ENCODE measurements around the gene TTLL11. TPM values are rescaled to one million over a fixed set of nuclear protein-coding genes. Genes with fewer than 3 reads are reported as not detected.

TTLL11 gene
- total RNA-seq, 4 donors from 2014 or later = 20.5 to 41.3 (median 27.6) TPM

DNA sequence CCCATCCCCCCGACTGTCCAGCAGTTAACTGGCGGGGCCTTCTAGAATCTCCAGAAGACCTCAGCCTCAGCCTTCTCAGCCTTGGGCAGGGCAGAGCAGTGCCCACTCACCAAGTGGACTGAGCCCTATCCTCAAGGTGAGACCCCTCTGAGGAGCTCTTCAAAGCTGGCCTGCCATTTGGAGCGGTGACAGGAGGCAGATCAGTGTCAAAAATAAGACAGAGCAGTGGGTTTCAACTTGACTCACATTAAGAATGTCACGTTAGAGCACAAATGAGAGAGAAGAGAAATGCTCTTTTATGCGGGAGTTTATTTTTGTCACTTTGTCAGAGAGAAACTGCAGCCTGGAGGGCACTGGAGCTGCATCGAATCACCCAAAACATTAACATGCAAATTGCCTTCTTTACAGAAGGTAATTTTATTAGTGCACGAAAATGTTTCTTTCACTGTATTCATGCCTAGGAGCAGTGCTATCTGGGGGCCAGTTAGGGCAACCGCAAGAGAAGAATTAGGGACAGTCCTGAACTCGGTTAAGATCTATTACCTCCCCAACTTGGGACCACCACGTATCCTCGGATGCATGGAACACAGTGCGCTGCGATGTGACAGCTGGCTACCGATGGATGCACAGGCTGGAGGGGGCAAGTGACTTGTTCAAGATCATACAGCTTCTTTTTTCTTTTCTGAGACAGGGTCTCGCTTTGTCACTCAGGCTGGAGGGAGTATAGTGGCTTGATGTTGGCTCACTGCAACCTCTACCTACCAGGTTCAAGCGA is 253.2 kb downstream of the TTLL11 start:
- TF ChIP-seq EP300 (IDR thresholded peaks at IDR 0.05) (no peak), POLR2A (IDR thresholded peaks at IDR 0.05; ENCODE audit: low read depth) (no peak), POLR2AphosphoS5 (IDR thresholded peaks at IDR 0.05) (no peak)
- TF ChIP-seq, protein P1, sequence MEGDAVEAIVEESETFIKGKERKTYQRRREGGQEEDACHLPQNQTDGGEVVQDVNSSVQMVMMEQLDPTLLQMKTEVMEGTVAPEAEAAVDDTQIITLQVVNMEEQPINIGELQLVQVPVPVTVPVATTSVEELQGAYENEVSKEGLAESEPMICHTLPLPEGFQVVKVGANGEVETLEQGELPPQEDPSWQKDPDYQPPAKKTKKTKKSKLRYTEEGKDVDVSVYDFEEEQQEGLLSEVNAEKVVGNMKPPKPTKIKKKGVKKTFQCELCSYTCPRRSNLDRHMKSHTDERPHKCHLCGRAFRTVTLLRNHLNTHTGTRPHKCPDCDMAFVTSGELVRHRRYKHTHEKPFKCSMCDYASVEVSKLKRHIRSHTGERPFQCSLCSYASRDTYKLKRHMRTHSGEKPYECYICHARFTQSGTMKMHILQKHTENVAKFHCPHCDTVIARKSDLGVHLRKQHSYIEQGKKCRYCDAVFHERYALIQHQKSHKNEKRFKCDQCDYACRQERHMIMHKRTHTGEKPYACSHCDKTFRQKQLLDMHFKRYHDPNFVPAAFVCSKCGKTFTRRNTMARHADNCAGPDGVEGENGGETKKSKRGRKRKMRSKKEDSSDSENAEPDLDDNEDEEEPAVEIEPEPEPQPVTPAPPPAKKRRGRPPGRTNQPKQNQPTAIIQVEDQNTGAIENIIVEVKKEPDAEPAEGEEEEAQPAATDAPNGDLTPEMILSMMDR (IDR thresholded peaks at IDR 0.05) = no peak
- H3K4me1 ChIP-seq = peaks cover 0 to 14% (median 11%) of the 10 kb centered on the region in 4 donors
- no peaks in the 10 kb centered on the region for H3K9me3 ChIP-seq
- no peak for DNase-seq (ENCODE audit: extremely low spot score)
- H3K27ac ChIP-seq (replicated peaks in 1 of 4) = no peak overlapping the region
- peaks cover 0 to 7% (median 0%) of the 10 kb centered on the region in 4 donors for H3K36me3 ChIP-seq
- no peak overlapping the region for H3K4me3 ChIP-seq
- 87% methylated on average over 16 of the region's 16 CpGs for WGBS
- no peaks in the 10 kb centered on the region for H3K27me3 ChIP-seq
- intact Hi-C loops (cut with DNase I) = loop anchor here (10.0 kb wide), 2 partner anchors 65 to 205 kb away; no protein-coding TSS in a partner anchor

DNA sequence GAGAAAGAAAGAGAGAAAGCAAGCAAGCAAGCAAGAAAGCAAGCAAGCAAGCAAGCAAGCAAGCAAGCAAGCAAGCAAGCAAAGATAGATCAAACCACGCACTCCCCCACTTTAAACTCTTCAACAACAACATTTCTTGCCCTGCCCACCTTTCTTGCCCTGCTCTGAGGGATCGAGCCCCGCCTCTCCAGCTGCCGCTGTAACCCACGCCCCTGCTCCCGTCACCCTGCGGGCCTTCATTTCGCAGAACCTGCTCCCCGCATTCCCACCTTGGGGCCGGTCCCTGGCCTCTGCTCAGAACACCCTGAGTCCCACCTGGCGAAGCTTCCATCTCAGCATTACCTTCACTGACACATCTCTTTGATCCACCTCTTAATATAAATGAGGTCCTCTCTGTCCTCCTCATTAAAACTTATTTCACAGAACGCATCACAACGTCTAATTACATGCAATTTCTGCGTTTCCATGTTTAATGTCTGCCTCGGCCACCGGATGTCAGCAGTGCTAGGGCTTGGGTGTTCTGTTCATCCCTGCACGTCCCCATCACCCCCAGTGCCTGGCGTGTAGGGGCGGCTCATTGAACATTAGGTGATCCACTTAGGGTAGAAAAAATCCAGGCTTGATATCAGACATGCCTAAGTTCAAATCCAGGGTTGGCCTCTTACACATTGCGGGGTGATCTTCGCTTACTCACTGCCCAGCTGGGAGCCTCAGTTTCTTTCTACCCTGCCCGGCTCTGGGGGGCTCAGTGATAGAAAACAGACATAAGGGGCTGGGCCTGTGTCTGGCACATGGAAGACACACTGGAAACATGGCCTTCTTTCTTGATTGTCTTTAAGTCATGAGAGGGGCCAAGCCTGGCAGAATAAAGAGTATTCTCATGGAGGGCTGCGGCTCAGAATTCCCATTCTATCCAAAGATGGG is 254.1 kb downstream of the TTLL11 start:
- no peak overlapping the region for H3K4me3 ChIP-seq

DNA sequence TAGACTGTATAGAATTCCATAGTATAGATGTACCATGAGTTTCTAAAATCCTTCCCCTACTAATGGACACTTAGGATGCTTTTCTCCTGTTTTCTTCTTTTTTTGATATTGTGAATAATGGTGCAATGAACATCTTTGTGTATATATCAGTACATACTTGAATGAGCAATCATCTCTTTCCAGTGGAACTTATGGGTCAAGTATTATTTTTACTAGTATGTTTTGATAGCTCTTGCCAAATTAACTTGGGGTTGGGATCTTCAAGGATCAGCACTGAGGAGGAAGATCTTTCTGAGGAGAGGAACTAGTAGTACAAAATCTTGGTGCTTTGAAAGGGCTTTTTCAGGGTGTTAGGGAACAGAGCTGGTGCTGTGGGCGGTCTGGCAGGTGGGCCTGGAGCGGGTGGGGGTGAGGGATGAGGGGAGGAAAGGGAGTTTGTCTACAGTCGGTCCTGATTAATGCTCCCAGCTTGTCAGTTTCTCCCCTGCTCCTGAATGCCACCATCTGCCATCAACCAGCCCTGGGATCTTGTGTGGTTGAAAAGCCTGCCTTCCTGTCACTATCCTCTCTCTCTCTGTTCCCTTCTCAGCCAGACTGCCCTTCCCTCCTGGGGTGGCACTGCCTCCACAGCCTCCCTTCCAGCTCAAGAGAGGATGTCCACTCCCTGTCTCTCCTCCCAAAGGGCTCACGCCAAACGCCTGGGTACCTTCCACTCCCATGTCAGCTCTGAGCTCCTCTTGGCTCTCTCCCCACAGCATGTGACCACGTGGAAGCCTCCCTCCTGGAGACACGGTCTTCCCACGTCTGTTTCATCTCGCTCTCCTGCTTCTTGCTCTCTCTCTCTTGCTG is 255.8 kb downstream of the TTLL11 start:
- TF ChIP-seq POLR2AphosphoS5 (IDR thresholded peaks at IDR 0.05) = peak in 1 of 2 donors; percentile 36
- TF ChIP-seq, protein P1 (IDR thresholded peaks at IDR 0.05) = no peak
- Histone ChIP-seq H3K27me3 (no peaks in the 10 kb centered on the region), H3K4me1 (peaks cover 0 to 14% (median 11%) of the 10 kb centered on the region in 4 donors), H3K9me3 (no peaks in the 10 kb centered on the region), H3K27ac (replicated peaks in 1 of 4) (no peak overlapping the region), H3K36me3 (peaks cover 0 to 7% (median 0%) of the 10 kb centered on the region in 4 donors), H3K4me3 (no peak overlapping the region)
- 52% methylated on average over 9 of the region's 9 CpGs for WGBS
- no peak for DNase-seq (ENCODE audit: extremely low spot score)
- intact Hi-C loops (cut with DNase I) = no loop called here

More for the DNA sequence above, 254.1 kb downstream of the TTLL11 start:
- 94% methylated on average over 23 of the region's 23 CpGs for WGBS
- Histone ChIP-seq H3K27me3 (no peaks in the 10 kb centered on the region), H3K27ac (replicated peaks in 1 of 4) (no peak overlapping the region), H3K36me3 (peaks cover 0 to 7% (median 0%) of the 10 kb centered on the region in 4 donors), H3K9me3 (no peaks in the 10 kb centered on the region), H3K4me1 (peaks cover 0 to 14% (median 11%) of the 10 kb centered on the region in 4 donors)
- TF ChIP-seq EP300 (IDR thresholded peaks at IDR 0.05) (no peak), POLR2AphosphoS5 (IDR thresholded peaks at IDR 0.05) (no peak), POLR2A (IDR thresholded peaks at IDR 0.05; ENCODE audit: low read depth) (no peak)
- TF ChIP-seq, protein P1 (IDR thresholded peaks at IDR 0.05) = no peak
- no peak for DNase-seq (ENCODE audit: extremely low spot score)
- intact Hi-C loops (cut with DNase I) = no loop called here

DNA sequence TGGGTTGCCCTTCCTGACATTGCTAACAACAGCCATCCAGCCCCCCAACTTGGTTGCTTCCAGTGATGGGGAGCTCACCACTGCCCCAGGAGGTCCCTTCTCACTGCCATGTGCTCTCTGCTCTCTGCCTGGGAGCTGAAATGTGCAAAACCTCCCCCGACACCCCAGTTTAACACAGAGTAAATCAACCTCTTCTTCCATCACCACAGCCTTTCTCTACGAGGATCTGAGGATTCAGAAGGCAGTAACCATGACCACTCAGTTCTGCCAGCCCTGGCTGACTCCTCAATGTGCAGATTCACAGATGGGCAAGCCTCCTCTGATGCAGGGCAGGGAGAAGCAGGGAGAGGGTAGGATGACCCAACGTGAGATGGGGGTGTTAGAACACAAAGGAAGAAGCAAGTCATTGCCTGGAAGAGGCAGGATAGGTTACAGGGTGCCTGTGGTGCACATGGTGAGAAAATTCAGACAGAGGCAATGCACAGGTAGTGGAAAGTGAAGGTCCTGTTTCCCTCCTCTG is 256.7 kb downstream of the TTLL11 start:
- no peak overlapping the region for H3K4me3 ChIP-seq
- no peaks in the 10 kb centered on the region for H3K27me3 ChIP-seq
- no peaks in the 10 kb centered on the region for H3K9me3 ChIP-seq
- H3K27ac ChIP-seq (replicated peaks in 1 of 4) = no peak overlapping the region
- WGBS = 83% methylated on average over 2 of the region's 3 CpGs
- no peak for DNase-seq (ENCODE audit: extremely low spot score)
- intact Hi-C loops (cut with DNase I) = no loop called here
- H3K36me3 ChIP-seq = peaks cover 0 to 6% (median 0%) of the 10 kb centered on the region in 4 donors
- TF ChIP-seq POLR2A (IDR thresholded peaks at IDR 0.05; ENCODE audit: low read depth) (no peak), POLR2AphosphoS5 (IDR thresholded peaks at IDR 0.05) (no peak), EP300 (IDR thresholded peaks at IDR 0.05) (no peak)
- TF ChIP-seq, protein P1 (IDR thresholded peaks at IDR 0.05) = no peak
- H3K4me1 ChIP-seq = peaks cover 0 to 14% (median 11%) of the 10 kb centered on the region in 4 donors

Measured in esophagus muscularis mucosa (tissue), 4 donors.